Gastroesophageal sphincter (tissue), 4 donors: ENCODE results near the gene VPS8. TPM values are rescaled to one million over a fixed set of nuclear protein-coding genes. Genes with fewer than 3 reads are reported as not detected.

Experiments
- ATAC-seq: fragments of 150-250 bp; one replicate; pipeline ENCODE4 v1.9.1; 2016; ENCODE audit warnings: mild to moderate bottlenecking, moderate library complexity
- H3K27ac ChIP-seq, 4 donors: fragments of 200-600 bp; sonication (generic) in 3 of 4; 1 replicate in 3 of 4; 2 replicates in 1 of 4; pipeline ENCODE4 v1.5.1; 2016 to 2019
- H3K27me3 ChIP-seq: fragments of 200-600 bp; sonication (generic); one replicate; pipeline ENCODE4 v1.5.1; 2019
- H3K36me3 ChIP-seq, 2 donors: fragments of 200-600 bp; sonication (generic); one replicate each; pipeline ENCODE4 v1.5.1; 2019; ENCODE audit warnings: control low read depth in 1 of 2
- H3K4me1 ChIP-seq, 3 donors: fragments of 200-600 bp; sonication (generic); 1 replicate in 2 of 3; 2 replicates in 1 of 3; pipeline ENCODE4 v1.5.1; 2016 to 2019; ENCODE audit warnings: control low read depth in 2 of 3
- H3K4me3 ChIP-seq, 2 donors: fragments of 200-600 bp; sonication (generic); one replicate each; pipeline ENCODE4 v1.5.1; 2019; ENCODE audit warnings: mild to moderate bottlenecking in 1 of 2, moderate library complexity in 1 of 2
- H3K9me3 ChIP-seq, 3 donors: fragments of 200-600 bp; sonication (generic); one replicate each; pipeline ENCODE4 v1.5.1; 2017 to 2019; ENCODE audit warnings: control low read depth in 2 of 3
- CTCF ChIP-seq, 4 experiments: fragments of 200-600 bp in 2 of 4; fragments of 450-650 bp in 2 of 4; sonication (generic) in 1 of 4; IDR thresholded peaks; one replicate each; pipeline ENCODE4 v1.5.1; 2017 to 2019; ENCODE audit warnings: antibody characterized with exemption in 4 of 4, mild to moderate bottlenecking in 2 of 4, moderate library complexity in 2 of 4
- EP300 ChIP-seq: sonication (generic); formaldehyde crosslinking; IDR thresholded peaks from one replicate; pipeline ENCODE4 v1.6.1; 2017; ENCODE audit warnings: antibody characterized with exemption, mild to moderate bottlenecking
- POLR2A ChIP-seq, 2 donors: fragments of 450-650 bp; IDR thresholded peaks; one replicate each; pipeline ENCODE4 v1.6.1; 2017; ENCODE audit warnings: antibody characterized with exemption in 2 of 2, mild to moderate bottlenecking in 2 of 2, moderate library complexity in 1 of 2
- POLR2AphosphoS5 ChIP-seq: sonication (generic); formaldehyde crosslinking; IDR thresholded peaks from one replicate; pipeline ENCODE4 v1.6.1; 2017; ENCODE audit warnings: antibody characterized with exemption
- WGBS, 2 donors: methylation state at CpG; one replicate each; pipeline ENCODE4 v1.1.5; 2018; ENCODE audit warnings: low coverage in 1 of 2; 5-methylcytosine and 5-hydroxymethylcytosine counted together
- total RNA-seq, 4 donors: library from RNA; depleted of rRNA; stranded (reverse); fragments of >200 nt; gene quantifications; one replicate each; pipeline ENCODE4 v1.1.0, GENCODE V29; 2016

VPS8 gene
- total RNA-seq, 4 donors from 2014 or later: 27.1 to 72.5 (median 40.8) TPM

- Histone ChIP-seq H3K27me3 (no peaks in the 10 kb centered on the region), H3K27ac (no peak overlapping the region), H3K9me3 (peaks cover 0 to 16% (median 0%) of the 10 kb centered on the region in 3 donors), H3K36me3 (no peaks in the 10 kb centered on the region), H3K4me1 (no peaks in the 10 kb centered on the region), H3K4me3 (no peak overlapping the region)
- no peak for ATAC-seq
- no peak for TF ChIP-seq CTCF (IDR thresholded peaks at IDR 0.05)
- TF ChIP-seq POLR2A (IDR thresholded peaks at IDR 0.05): no peak
- no peak for TF ChIP-seq EP300
- no peak for TF ChIP-seq POLR2AphosphoS5
- 89 to 100% methylated on average over 1 of the region's 1 CpG for WGBS, 2 donors
Observed at GRCh38 chr3:185040425-185040824, 228.5 kb downstream of the VPS8 start.

- Histone ChIP-seq H3K27ac (no peak overlapping the region), H3K36me3 (no peaks in the 10 kb centered on the region), H3K4me1 (peaks cover 0 to 4% (median 0%) of the 10 kb centered on the region in 3 donors), H3K4me3 (no peak overlapping the region), H3K9me3 (peaks cover 0 to 9% (median 0%) of the 10 kb centered on the region in 3 donors), H3K27me3 (no peaks in the 10 kb centered on the region)
- TF ChIP-seq EP300: no peak
- no peak for TF ChIP-seq CTCF (IDR thresholded peaks at IDR 0.05)
- no peak for TF ChIP-seq POLR2AphosphoS5
- TF ChIP-seq POLR2A (IDR thresholded peaks at IDR 0.05): no peak
- no peak for ATAC-seq
- WGBS, 2 donors: 77 to 100% methylated on average over 1 to 4 of the region's 4 CpGs
Observed at GRCh38 chr3:185041540-185041939, 229.6 kb downstream of the VPS8 start.

- no peaks in the 10 kb centered on the region for H3K27me3 ChIP-seq
- TF ChIP-seq POLR2AphosphoS5 (no peak), EP300 (no peak), CTCF (IDR thresholded peaks at IDR 0.05) (no peak), POLR2A (IDR thresholded peaks at IDR 0.05) (no peak)
- no peaks in the 10 kb centered on the region for H3K36me3 ChIP-seq
- H3K27ac ChIP-seq: no peak overlapping the region
- peaks cover 0 to 2% (median 0%) of the 10 kb centered on the region in 3 donors for H3K9me3 ChIP-seq
- 43 to 71% methylated on average over 3 to 6 of the region's 7 CpGs for WGBS, 2 donors
- H3K4me3 ChIP-seq: no peak overlapping the region
- peaks cover 0 to 4% (median 0%) of the 10 kb centered on the region in 3 donors for H3K4me1 ChIP-seq
- no peak for ATAC-seq
Observed at GRCh38 chr3:185042312-185043050, 230.5 kb downstream of the VPS8 start.

GRCh38 chr3:185046164-185046515 lies 234.2 kb downstream of the VPS8 start:
- peaks cover 0 to 33% of the 10 kb centered on the region in 2 donors for H3K36me3 ChIP-seq
- no peak for ATAC-seq
- H3K9me3 ChIP-seq: no peaks in the 10 kb centered on the region
- no peaks in the 10 kb centered on the region for H3K27me3 ChIP-seq
- no peak for TF ChIP-seq POLR2AphosphoS5
- TF ChIP-seq EP300: no peak
- TF ChIP-seq POLR2A (IDR thresholded peaks at IDR 0.05): no peak
- TF ChIP-seq CTCF (IDR thresholded peaks at IDR 0.05): no peak
- no peak overlapping the region for H3K4me3 ChIP-seq
- WGBS, 2 donors: 80 to 86% methylated on average over 1 of the region's 1 CpG
- peaks cover 0 to 4% (median 0%) of the 10 kb centered on the region in 3 donors for H3K4me1 ChIP-seq
- H3K27ac ChIP-seq: peak overlapping the region in 2 of 4 donors; percentile 8 to 18

GRCh38 chr3:185046603-185047002 lies 234.6 kb downstream of the VPS8 start:
- no peak for ATAC-seq
- H3K9me3 ChIP-seq: no peaks in the 10 kb centered on the region
- 83 to 100% methylated on average over 2 to 4 of the region's 4 CpGs for WGBS, 2 donors
- TF ChIP-seq POLR2AphosphoS5 (no peak), CTCF (IDR thresholded peaks at IDR 0.05) (no peak)
- no peak overlapping the region for H3K4me3 ChIP-seq
- H3K4me1 ChIP-seq: peaks cover 0 to 4% (median 0%) of the 10 kb centered on the region in 3 donors
- no peaks in the 10 kb centered on the region for H3K27me3 ChIP-seq
- peaks cover 0 to 38% of the 10 kb centered on the region in 2 donors for H3K36me3 ChIP-seq
- H3K27ac ChIP-seq: peak overlapping the region in 2 of 4 donors; percentile 8 to 18
